Measurements from ENCODE around the gene MAGI1.

DNA sequence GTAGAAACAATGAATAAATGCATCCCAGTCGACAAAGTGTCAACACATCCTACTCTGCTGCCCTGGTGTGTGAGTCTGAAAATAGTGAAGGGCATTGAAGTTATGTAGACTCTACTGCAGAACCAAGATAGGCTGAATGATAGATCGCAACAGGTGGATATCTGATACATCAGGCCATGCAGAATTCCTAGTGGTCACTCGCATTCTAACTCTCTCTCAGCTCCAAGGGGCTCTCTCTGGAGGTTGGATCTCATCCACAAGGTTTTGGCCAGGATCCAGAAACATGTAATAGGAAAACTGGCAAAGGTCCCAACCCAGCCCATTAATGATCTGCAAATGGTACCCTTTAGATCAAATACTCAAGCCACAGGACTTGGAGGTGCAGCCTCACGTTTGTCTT lies 514.1 kb downstream of the MAGI1 start:
- TF ChIP-seq, protein P1, sequence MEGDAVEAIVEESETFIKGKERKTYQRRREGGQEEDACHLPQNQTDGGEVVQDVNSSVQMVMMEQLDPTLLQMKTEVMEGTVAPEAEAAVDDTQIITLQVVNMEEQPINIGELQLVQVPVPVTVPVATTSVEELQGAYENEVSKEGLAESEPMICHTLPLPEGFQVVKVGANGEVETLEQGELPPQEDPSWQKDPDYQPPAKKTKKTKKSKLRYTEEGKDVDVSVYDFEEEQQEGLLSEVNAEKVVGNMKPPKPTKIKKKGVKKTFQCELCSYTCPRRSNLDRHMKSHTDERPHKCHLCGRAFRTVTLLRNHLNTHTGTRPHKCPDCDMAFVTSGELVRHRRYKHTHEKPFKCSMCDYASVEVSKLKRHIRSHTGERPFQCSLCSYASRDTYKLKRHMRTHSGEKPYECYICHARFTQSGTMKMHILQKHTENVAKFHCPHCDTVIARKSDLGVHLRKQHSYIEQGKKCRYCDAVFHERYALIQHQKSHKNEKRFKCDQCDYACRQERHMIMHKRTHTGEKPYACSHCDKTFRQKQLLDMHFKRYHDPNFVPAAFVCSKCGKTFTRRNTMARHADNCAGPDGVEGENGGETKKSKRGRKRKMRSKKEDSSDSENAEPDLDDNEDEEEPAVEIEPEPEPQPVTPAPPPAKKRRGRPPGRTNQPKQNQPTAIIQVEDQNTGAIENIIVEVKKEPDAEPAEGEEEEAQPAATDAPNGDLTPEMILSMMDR (IDR thresholded peaks at IDR 0.05; ENCODE audit: insufficient read depth, low read length, poor library complexity, severe bottlenecking), result no peak
- TF ChIP-seq EZH2phosphoT487 (conservative IDR thresholded peaks at IDR 0.05; ENCODE audit: low read length), result no peak
